ENCODE results near the gene GABRA4. TPM values are rescaled to one million over a fixed set of nuclear protein-coding genes. Genes with fewer than 3 reads are reported as not detected.

GABRA4 gene
- total RNA-seq, 2 experiments from 2014 or later: not detected

DNA sequence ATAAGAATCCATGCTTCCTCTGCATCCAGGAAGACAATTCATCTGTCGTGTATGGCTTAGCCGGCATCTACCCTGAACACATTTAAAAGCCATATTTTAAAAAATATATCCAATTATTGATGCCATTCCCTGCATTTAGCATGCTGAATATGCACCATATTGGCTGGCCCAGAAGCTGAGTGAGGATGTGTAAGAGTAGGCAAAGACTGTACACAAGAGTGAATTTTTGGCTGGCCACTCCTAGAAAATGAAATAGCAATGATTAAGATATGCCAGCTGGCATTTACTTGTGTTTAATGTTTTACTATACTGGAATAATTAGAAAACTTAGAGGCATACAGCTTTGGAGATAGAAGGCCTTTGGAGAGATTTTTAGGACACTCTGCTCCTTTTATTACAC lies 25.8 kb downstream of the GABRA4 start:
- DNase-seq (ENCODE audit: low spot score): no peak
- no peak overlapping the region for H3K27ac ChIP-seq (ENCODE audit: low read depth, low read length, poor library complexity, severe bottlenecking)
- no peaks in the 10 kb centered on the region for H3K9me2 ChIP-seq (ENCODE audit: insufficient read depth, low read length)
- no peak overlapping the region for H2AFZ ChIP-seq (ENCODE audit: low read length)
- TF ChIP-seq EZH2phosphoT487 (IDR thresholded peaks at IDR 0.05; ENCODE audit: borderline replicate concordance, low read depth, low read length): no peak
- TF ChIP-seq, protein P1, sequence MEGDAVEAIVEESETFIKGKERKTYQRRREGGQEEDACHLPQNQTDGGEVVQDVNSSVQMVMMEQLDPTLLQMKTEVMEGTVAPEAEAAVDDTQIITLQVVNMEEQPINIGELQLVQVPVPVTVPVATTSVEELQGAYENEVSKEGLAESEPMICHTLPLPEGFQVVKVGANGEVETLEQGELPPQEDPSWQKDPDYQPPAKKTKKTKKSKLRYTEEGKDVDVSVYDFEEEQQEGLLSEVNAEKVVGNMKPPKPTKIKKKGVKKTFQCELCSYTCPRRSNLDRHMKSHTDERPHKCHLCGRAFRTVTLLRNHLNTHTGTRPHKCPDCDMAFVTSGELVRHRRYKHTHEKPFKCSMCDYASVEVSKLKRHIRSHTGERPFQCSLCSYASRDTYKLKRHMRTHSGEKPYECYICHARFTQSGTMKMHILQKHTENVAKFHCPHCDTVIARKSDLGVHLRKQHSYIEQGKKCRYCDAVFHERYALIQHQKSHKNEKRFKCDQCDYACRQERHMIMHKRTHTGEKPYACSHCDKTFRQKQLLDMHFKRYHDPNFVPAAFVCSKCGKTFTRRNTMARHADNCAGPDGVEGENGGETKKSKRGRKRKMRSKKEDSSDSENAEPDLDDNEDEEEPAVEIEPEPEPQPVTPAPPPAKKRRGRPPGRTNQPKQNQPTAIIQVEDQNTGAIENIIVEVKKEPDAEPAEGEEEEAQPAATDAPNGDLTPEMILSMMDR (conservative IDR thresholded peaks at IDR 0.05; ENCODE audit: low read length): no peak
- intact Hi-C loops (cut with micrococcal nuclease; ENCODE audit: unreplicated experiment): no loop called here
- H3K4me2 ChIP-seq (ENCODE audit: low read length): no peak overlapping the region
- ChIA-PET POLR2A (no interaction called here), CTCF (ENCODE audit: unreplicated experiment) (no interaction called here)
- no peaks in the 10 kb centered on the region for H3K79me2 ChIP-seq (ENCODE audit: insufficient read depth, low read depth, low read length)
- H3K36me3 ChIP-seq (ENCODE audit: insufficient read depth, low read length): no peaks in the 10 kb centered on the region
- H3K4me3 ChIP-seq (ENCODE audit: low read depth, low read length, poor library complexity, severe bottlenecking): no peak overlapping the region
- no TSS peak for BruUV-seq (replicated peaks)
- no peaks in the 10 kb centered on the region for H3K9me3 ChIP-seq (ENCODE audit: low read length)
- H3K4me1 ChIP-seq (ENCODE audit: insufficient read depth, low read length, poor library complexity, severe bottlenecking): no peaks in the 10 kb centered on the region
- no peaks in the 10 kb centered on the region for H4K20me1 ChIP-seq (ENCODE audit: insufficient read depth, low read length)

DNA sequence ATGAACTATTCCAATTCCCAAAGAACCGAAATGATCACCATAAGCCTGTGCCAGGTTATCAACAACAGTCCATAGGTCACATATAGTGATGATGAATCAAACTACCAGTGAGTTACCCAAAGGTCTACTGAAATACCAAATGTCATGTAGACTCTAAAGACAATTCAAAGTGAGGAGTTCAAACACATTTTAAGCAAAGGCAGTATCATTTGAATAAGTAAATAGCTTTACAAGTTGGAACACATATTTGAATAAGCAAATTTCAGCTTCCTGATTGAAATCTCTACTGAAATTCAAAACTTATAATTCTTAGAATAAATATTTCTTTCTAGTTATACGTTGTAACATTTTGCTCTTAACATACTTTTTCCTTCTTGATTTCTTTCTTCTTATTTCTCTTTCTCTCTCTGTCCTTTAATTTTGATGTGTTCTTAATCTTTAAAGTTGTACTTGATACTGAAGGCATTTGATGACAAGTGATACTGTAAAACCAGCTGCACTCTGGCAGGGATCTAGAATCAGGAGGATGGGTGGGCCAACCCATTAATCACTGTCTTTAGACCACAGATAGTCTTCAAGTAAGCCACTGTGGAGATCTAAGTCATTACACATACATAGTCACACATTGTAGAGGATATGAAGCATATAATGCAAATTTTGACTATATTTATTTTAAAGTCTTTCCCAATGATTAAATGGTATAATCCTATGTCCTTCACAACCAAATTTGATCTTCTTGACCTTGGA lies 34.5 kb downstream of the GABRA4 start:
- Histone ChIP-seq H3K4me3 (ENCODE audit: low read depth, low read length, poor library complexity, severe bottlenecking) (no peak overlapping the region), H3K79me2 (ENCODE audit: insufficient read depth, low read depth, low read length) (no peaks in the 10 kb centered on the region), H3K4me1 (ENCODE audit: insufficient read depth, low read length, poor library complexity, severe bottlenecking) (no peaks in the 10 kb centered on the region), H3K27ac (ENCODE audit: low read depth, low read length, poor library complexity, severe bottlenecking) (no peak overlapping the region), H3K9me3 (ENCODE audit: low read length) (no peaks in the 10 kb centered on the region), H3K4me2 (ENCODE audit: low read length) (no peak overlapping the region), H4K20me1 (ENCODE audit: insufficient read depth, low read length) (no peaks in the 10 kb centered on the region), H3K9me2 (ENCODE audit: insufficient read depth, low read length) (no peaks in the 10 kb centered on the region), H3K36me3 (ENCODE audit: insufficient read depth, low read length) (no peaks in the 10 kb centered on the region), H2AFZ (ENCODE audit: low read length) (no peak overlapping the region)
- no peak for TF ChIP-seq EZH2phosphoT487 (IDR thresholded peaks at IDR 0.05; ENCODE audit: borderline replicate concordance, low read depth, low read length)
- TF ChIP-seq, protein P1 (conservative IDR thresholded peaks at IDR 0.05; ENCODE audit: low read length): no peak
- no peak for DNase-seq (ENCODE audit: low spot score)
- intact Hi-C loops (cut with micrococcal nuclease; ENCODE audit: unreplicated experiment): no loop called here
- ChIA-PET POLR2A (interaction anchor here (0.6 to 1.3 kb wide), 4 partner anchors 20 to 321 kb away, joined by 3 to 5 read pairs (median 4); no protein-coding TSS in a partner anchor), CTCF (ENCODE audit: unreplicated experiment) (no interaction called here)
- no TSS peak for BruUV-seq (replicated peaks)

DNA sequence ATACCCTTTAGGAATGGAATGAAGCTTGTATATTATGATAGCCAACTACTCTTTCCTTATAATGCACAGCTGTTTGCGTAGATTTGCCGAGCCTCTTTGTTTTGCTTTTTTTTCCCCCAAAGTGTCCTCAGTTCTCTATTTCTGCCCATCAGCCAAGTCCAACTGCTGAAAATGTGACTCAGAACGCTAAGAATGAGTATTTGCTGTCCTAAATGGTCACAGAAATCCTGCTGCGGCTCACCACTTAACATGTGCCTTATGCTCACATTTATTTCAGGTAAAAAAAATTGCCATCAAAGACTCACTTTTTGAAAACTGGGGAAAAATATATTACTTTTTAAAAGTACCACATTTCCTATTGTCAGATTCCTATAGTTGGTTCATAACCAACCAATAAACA lies 36.9 kb downstream of the GABRA4 start:
- Histone ChIP-seq H3K79me2 (ENCODE audit: insufficient read depth, low read depth, low read length) (no peaks in the 10 kb centered on the region), H3K27ac (ENCODE audit: low read depth, low read length, poor library complexity, severe bottlenecking) (no peak overlapping the region), H3K4me1 (ENCODE audit: insufficient read depth, low read length, poor library complexity, severe bottlenecking) (no peaks in the 10 kb centered on the region), H4K20me1 (ENCODE audit: insufficient read depth, low read length) (no peaks in the 10 kb centered on the region), H3K4me2 (ENCODE audit: low read length) (no peak overlapping the region), H3K4me3 (ENCODE audit: low read depth, low read length, poor library complexity, severe bottlenecking) (no peak overlapping the region), H3K9me3 (ENCODE audit: low read length) (no peaks in the 10 kb centered on the region), H3K36me3 (ENCODE audit: insufficient read depth, low read length) (no peaks in the 10 kb centered on the region), H2AFZ (ENCODE audit: low read length) (no peak overlapping the region), H3K9me2 (ENCODE audit: insufficient read depth, low read length) (no peaks in the 10 kb centered on the region)
- ChIA-PET POLR2A (no interaction called here), CTCF (ENCODE audit: unreplicated experiment) (no interaction called here)
- no peak for DNase-seq (ENCODE audit: low spot score)
- BruUV-seq (replicated peaks): no TSS peak
- no peak for TF ChIP-seq EZH2phosphoT487 (IDR thresholded peaks at IDR 0.05; ENCODE audit: borderline replicate concordance, low read depth, low read length)
- TF ChIP-seq, protein P1 (conservative IDR thresholded peaks at IDR 0.05; ENCODE audit: low read length): no peak
- intact Hi-C loops (cut with micrococcal nuclease; ENCODE audit: unreplicated experiment): no loop called here

All from OCI-LY7 (cell line).